K562 (cell line): Measurements from ENCODE around the gene MATK. TPM values are rescaled to one million over a fixed set of nuclear protein-coding genes. Genes with fewer than 3 reads are reported as not detected.

ENCODE experiments used
- ATAC-seq: fragments of 200-7000 bp; cut with Tn5 transposase; 3 replicates; pipeline ENCODE4 v1.9.1; 2020; ENCODE audit warnings: moderate library complexity
- BruUV-seq: library from RNA; stranded (reverse); fragments of 400-500 nt; replicated peaks from 2 replicates; lab custom pipeline; 2021; lab: Mats Ljungman, UMichigan
- CTCF ChIA-PET: fragments of 300-600 bp; formaldehyde crosslinking; extraction: SDS; loops from one replicate; lab custom pipeline; 2021; ENCODE audit warnings: low intra/inter-chr PET ratio; lab: Yijun Ruan, JAX
- POLR2A ChIA-PET: fragments of 300-600, 350-650 bp; sonication (Branson Sonifier 250); formaldehyde crosslinking; extraction: SDS; loops from one replicate; lab custom pipeline; 2021; ENCODE audit warnings: antibody characterized with exemption, inconsistent platforms; lab: Yijun Ruan, JAX
- DNase-seq, 4 experiments: peaks; one replicate each; pipeline versions ENCODE4 v3.0.0 to v3.0.0-alpha.2; 2011 to 2018; ENCODE audit warnings: low spot score in 3 of 4, mixed read lengths in 3 of 4; ENCODE audit errors: extremely low read depth in 1 of 4
- FAIRE-seq: peaks from 2 replicates; lab custom pipeline; 2011; peaks lifted over from hg19 to GRCh38; lab: Jason Lieb, UNC
- H2AFZ ChIP-seq: 2 replicates; pipeline ENCODE4 v1.6.0; 2011; ENCODE audit warnings: low read depth, low read length, control low read depth, inconsistent platforms
- H3K27ac ChIP-seq: fragments of 200-600 bp; 3 replicates; pipeline ENCODE4 v1.8.0; 2011; ENCODE audit warnings: low read depth, mild to moderate bottlenecking, control low read depth, inconsistent platforms, low read length, moderate library complexity, mixed read lengths; ENCODE audit errors: extremely low read depth
- H3K27me3 ChIP-seq, 2 experiments: fragments of 300-600 bp in 1 of 2; 2 replicates in 1 of 2; 3 replicates in 1 of 2; pipeline versions ENCODE4 v1.6.0 to v1.8.0; 2011; ENCODE audit warnings: inconsistent platforms in 2 of 2, low read length in 2 of 2, mild to moderate bottlenecking in 1 of 2, mixed read lengths in 1 of 2, moderate library complexity in 1 of 2; ENCODE audit not compliant: control insufficient read depth in 2 of 2, insufficient read depth in 2 of 2
- H3K36me3 ChIP-seq: fragments of 300-600 bp; 3 replicates; pipeline ENCODE4 v1.8.0; 2011; ENCODE audit warnings: mild to moderate bottlenecking, low read length, inconsistent platforms; ENCODE audit not compliant: control insufficient read depth, insufficient read depth
- H3K4me1 ChIP-seq, 2 experiments: fragments of 200-600 bp in 1 of 2; replicated peaks in 1 of 2; 2 replicates in 1 of 2; 3 replicates in 1 of 2; pipeline versions ENCODE4 v1.5.1 to v1.8.0; 2011; ENCODE audit warnings: inconsistent platforms in 2 of 2, low read length in 2 of 2, mild to moderate bottlenecking in 1 of 2, mixed read lengths in 1 of 2, moderate library complexity in 1 of 2; ENCODE audit not compliant: control insufficient read depth in 2 of 2, insufficient read depth in 2 of 2
- H3K4me2 ChIP-seq: 2 replicates; pipeline ENCODE4 v1.6.1; 2011; ENCODE audit warnings: low read length, control low read depth, inconsistent platforms, mixed read lengths; ENCODE audit not compliant: insufficient read depth
- H3K4me3 ChIP-seq: fragments of 200-600 bp; sonication (generic), shearing (Covaris generic); 2 replicates; pipeline ENCODE4 v1.5.1; 2016; ENCODE audit warnings: control low read depth, inconsistent platforms
- H3K79me2 ChIP-seq: fragments of 200-600 bp; 3 replicates; pipeline ENCODE4 v1.8.0; 2011; ENCODE audit warnings: low read length, inconsistent platforms; ENCODE audit not compliant: control insufficient read depth, insufficient read depth
- H3K9ac ChIP-seq, 2 experiments: 2 replicates each; pipeline versions ENCODE4 v1.6.0 to v1.6.1; 2011; ENCODE audit warnings: low read depth in 2 of 2, low read length in 2 of 2, control low read depth in 1 of 2, inconsistent platforms in 1 of 2, mild to moderate bottlenecking in 1 of 2, mixed read lengths in 1 of 2; ENCODE audit not compliant: insufficient read depth in 1 of 2
- H3K9me1 ChIP-seq: one replicate; pipeline ENCODE4 v1.6.0; 2011; ENCODE audit warnings: inconsistent platforms, mild to moderate bottlenecking, low read length, moderate library complexity; ENCODE audit not compliant: control insufficient read depth, insufficient read depth
- H3K9me3 ChIP-seq: replicated peaks from 2 replicates; pipeline ENCODE4 v1.5.1; 2011; ENCODE audit warnings: low read depth, low read length, inconsistent platforms; ENCODE audit not compliant: control insufficient read depth, insufficient read depth
- H4K20me1 ChIP-seq: replicated peaks from 2 replicates; pipeline ENCODE4 v1.6.1; 2011; ENCODE audit warnings: low read length, inconsistent platforms, mixed read lengths; ENCODE audit not compliant: control insufficient read depth, insufficient read depth
- COPS2 ChIP-seq: fragments of 450-650 bp; conservative IDR thresholded peaks from 2 replicates; pipeline ENCODE4 v1.6.1; 2016; ENCODE audit warnings: mild to moderate bottlenecking, moderate library complexity
- HNRNPL ChIP-seq: fragments of 200-400 bp; formaldehyde crosslinking; IDR thresholded peaks from 2 replicates; pipeline ENCODE4 v1.6.1; 2017; ENCODE audit warnings: low read depth, mild to moderate bottlenecking, low read length
- SAP30 ChIP-seq: fragments of 200-600 bp; sonication (generic); IDR thresholded peaks from 2 replicates; pipeline ENCODE4 v1.6.1; 2012; ENCODE audit warnings: borderline replicate concordance, low read depth, mild to moderate bottlenecking, moderate library complexity, low read length, control low read depth, inconsistent platforms; ENCODE audit not compliant: insufficient read depth, poor library complexity, severe bottlenecking
- WGBS: fragments of 100-300 bp; shearing (Covaris generic); methylation state at CpG from one replicate; pipeline ENCODE4 v1.1.6; 2016; ENCODE audit warnings: low coverage, mixed read lengths; ENCODE audit not compliant: insufficient coverage; ENCODE audit errors: missing lambda C conversion rate; 5-methylcytosine and 5-hydroxymethylcytosine counted together
- in situ Hi-C: fragments of 300-500 bp; cut with MboI; formaldehyde crosslinking; loops from 4 replicates; pipeline ENCODE4 v1.15.0; 2018; ENCODE audit warnings: inconsistent platforms, mixed read lengths
- intact Hi-C: fragments of 100-400 bp; cut with micrococcal nuclease; formaldehyde crosslinking; loops from 2 replicates; pipeline ENCODE4 v1.14.2; 2022
- polyA plus RNA-seq, 8 experiments: library from polyadenylated mRNA; depleted of rRNA in 4 of 8; stranded (reverse) in 5 of 8; unstranded in 3 of 8; fragments of >200 nt; fragmentation: Nextera tagmentation in 2 of 8; fragmentation: Illumina TruSeq in 1 of 8; extraction: Ambion mirVana in 2 of 8; extraction: Trizol in 1 of 8; gene quantifications; 2 replicates each; pipeline versions ENCODE4 v1.2.1 to v1.2.3, GENCODE V29; 2011 to 2014; ENCODE audit warnings: inconsistent platforms in 1 of 8, missing spikeins in 1 of 8
- total RNA-seq, 7 experiments: library from RNA; depleted of rRNA in 6 of 7; stranded (reverse); fragments of >200 nt in 6 of 7; fragmentation: Illumina TruSeq in 2 of 7; extraction: Trizol in 2 of 7; gene quantifications; 2 replicates each; pipeline versions ENCODE4 v1.2.1 to v1.2.3, GENCODE V29; 2011 to 2021; ENCODE audit warnings: low replicate concordance in 1 of 7

Gene MATK
- total and polyA plus RNA-seq, 9 of the 15 experiments (the other 6 are each of a cell fraction or from before 2014, with no cell fraction given): 0.08 to 41.5 (median 21.4) TPM

- TF ChIP-seq SAP30: no peak
- TF ChIP-seq, all 486 proteins: peak for 101
Observed at GRCh38 chr19:3821857-3822364, 35.7 kb upstream of the MATK start (continued).

GRCh38 chr19:3821156-3821555 is 35.0 kb upstream of the MATK start:
- FAIRE-seq (no peak), DNase-seq (no peak), ATAC-seq (no peak)
- Histone ChIP-seq H3K36me3 (no peaks in the 10 kb centered on the region), H3K27ac (no peak overlapping the region), H4K20me1 (no peaks in the 10 kb centered on the region), H2AFZ (no peak overlapping the region; the same call in 1 of the 2 replicates), H3K79me2 (no peaks in the 10 kb centered on the region), H3K4me3 (no peak overlapping the region), H3K9me1 (no peaks in the 10 kb centered on the region), H3K4me2 (no peak overlapping the region), H3K4me1 (peaks cover 5 to 60% of the 10 kb centered on the region in 2 experiments; a peak in 4 of 5 replicates), H3K27me3 (no peaks in the 10 kb centered on the region), H3K9me3 (no peaks in the 10 kb centered on the region), H3K9ac (no peak overlapping the region)
- POLR2A ChIA-PET: interaction anchor here (0.6 to 1.1 kb wide), 2 partner anchors 9 to 635 kb away, joined by 3 to 4 read pairs; partner anchors contain the start of gene NCLN
- no TSS peak for BruUV-seq
- in situ Hi-C loops: no loop called here
- intact Hi-C loops: loop anchor here (5.0 kb wide), 1 partner anchor 99 kb away; no protein-coding TSS in a partner anchor
- peak; percentile 84 for TF ChIP-seq HNRNPL
- no peak for TF ChIP-seq COPS2
- CTCF ChIA-PET: interaction anchor here (0.6 kb wide), 1 partner anchor 1996 kb away, joined by 3 read pairs; no protein-coding TSS in a partner anchor
- 96% methylated on average over 15 of the region's 23 CpGs for WGBS
